Endothelial cell (in vitro differentiated cells): ENCODE data around the gene MTMR3. TPM values are rescaled to one million over a fixed set of nuclear protein-coding genes. Genes with fewer than 3 reads are reported as not detected.

ENCODE experiments used
- DNase-seq: peaks from one replicate; pipeline ENCODE4 v3.0.0; 2021; ENCODE audit warnings: low spot score
- H3K27ac Mint-ChIP-seq: one replicate; pipeline ENCODE4 v1.8.0; 2021; ENCODE audit warnings: mixed read lengths, inconsistent platforms; ENCODE audit not compliant: unreplicated experiment
- H3K27me3 Mint-ChIP-seq: one replicate; pipeline ENCODE4 v1.8.0; 2021; ENCODE audit warnings: mild to moderate bottlenecking, moderate library complexity, mixed read lengths, inconsistent platforms; ENCODE audit not compliant: unreplicated experiment
- H3K36me3 Mint-ChIP-seq: one replicate; pipeline ENCODE4 v1.8.0; 2021; ENCODE audit warnings: mild to moderate bottlenecking, low read depth, mixed read lengths, inconsistent platforms; ENCODE audit not compliant: unreplicated experiment
- H3K4me1 Mint-ChIP-seq: one replicate; pipeline ENCODE4 v1.8.0; 2021; ENCODE audit warnings: mild to moderate bottlenecking, mixed read lengths, inconsistent platforms; ENCODE audit not compliant: unreplicated experiment
- H3K4me3 Mint-ChIP-seq: one replicate; pipeline ENCODE4 v1.8.0; 2021; ENCODE audit warnings: mild to moderate bottlenecking, mixed read lengths, inconsistent platforms; ENCODE audit not compliant: unreplicated experiment
- H3K9me3 Mint-ChIP-seq: one replicate; pipeline ENCODE4 v1.8.0; 2021; ENCODE audit warnings: mixed read lengths, inconsistent platforms; ENCODE audit not compliant: unreplicated experiment
- CTCF ChIP-seq: fragments of 200-600 bp; sonication (generic); IDR thresholded peaks from one replicate; pipeline ENCODE4 v1.5.0; 2021; ENCODE audit warnings: antibody characterized with exemption; ENCODE audit not compliant: unreplicated experiment
- total RNA-seq: library from RNA; stranded (reverse); fragmentation: NEBNext Ultra II Directional; extraction: Animal tissue kit (Norgen Biotek cat#: 25700); gene quantifications from one replicate; pipeline ENCODE4 v1.2.1, GENCODE V29; 2021; ENCODE audit not compliant: unreplicated experiment

The MTMR3 gene
- total RNA-seq, 1 donor from 2014 or later: 39.1 TPM

- Mint-ChIP-seq H3K27me3 (peaks cover 2% of the 10 kb centered on the region), H3K27ac (no peak overlapping the region), H3K4me1 (peaks cover 14% of the 10 kb centered on the region), H3K9me3 (peaks cover 3% of the 10 kb centered on the region), H3K36me3 (peaks cover 4% of the 10 kb centered on the region), H3K4me3 (no peak overlapping the region)
- no peak for TF ChIP-seq CTCF
- no peak for DNase-seq
Observed at GRCh38 chr22:29945435-29945834, 62.5 kb downstream of the MTMR3 start.

- no peak for DNase-seq
- peaks cover 4% of the 10 kb centered on the region for H3K36me3 Mint-ChIP-seq
- H3K27me3 Mint-ChIP-seq: peaks cover 2% of the 10 kb centered on the region
- H3K4me3 Mint-ChIP-seq: no peak overlapping the region
- no peak for TF ChIP-seq CTCF
- H3K4me1 Mint-ChIP-seq: peaks cover 14% of the 10 kb centered on the region
- H3K27ac Mint-ChIP-seq: no peak overlapping the region
- peaks cover 3% of the 10 kb centered on the region for H3K9me3 Mint-ChIP-seq
Observed at GRCh38 chr22:29946220-29946619, 63.2 kb downstream of the MTMR3 start.

- Mint-ChIP-seq H3K36me3 (no peaks in the 10 kb centered on the region), H3K9me3 (no peaks in the 10 kb centered on the region), H3K4me3 (no peak overlapping the region), H3K27ac (no peak overlapping the region), H3K27me3 (peaks cover 2% of the 10 kb centered on the region), H3K4me1 (peaks cover 17% of the 10 kb centered on the region)
- no peak for DNase-seq
- no peak for TF ChIP-seq CTCF
Observed at GRCh38 chr22:29947410-29948384, 64.7 kb downstream of the MTMR3 start.

GRCh38 chr22:29948385-29948769, 65.4 kb downstream of the MTMR3 start:
- no peak for TF ChIP-seq CTCF
- H3K4me1 Mint-ChIP-seq: peaks cover 17% of the 10 kb centered on the region

GRCh38 chr22:29949872-29950271, 66.9 kb downstream of the MTMR3 start:
- Mint-ChIP-seq H3K9me3 (no peaks in the 10 kb centered on the region), H3K27ac (no peak overlapping the region), H3K27me3 (peaks cover 2% of the 10 kb centered on the region), H3K36me3 (no peaks in the 10 kb centered on the region), H3K4me3 (no peak overlapping the region), H3K4me1 (peaks cover 13% of the 10 kb centered on the region)
- no peak for TF ChIP-seq CTCF
- DNase-seq: no peak

More at GRCh38 chr22:29948385-29948769, 65.4 kb downstream of the MTMR3 start:
- peak overlapping the region; percentile 39 for H3K27ac Mint-ChIP-seq
- no peak overlapping the region for H3K4me3 Mint-ChIP-seq
- DNase-seq: no peak
- H3K9me3 Mint-ChIP-seq: no peaks in the 10 kb centered on the region
- H3K27me3 Mint-ChIP-seq: peaks cover 2% of the 10 kb centered on the region
- H3K36me3 Mint-ChIP-seq: no peaks in the 10 kb centered on the region
